Neural progenitor cell (in vitro differentiated cells): ENCODE data around the gene ADTRP. TPM values are rescaled to one million over a fixed set of nuclear protein-coding genes. Genes with fewer than 3 reads are reported as not detected.

ENCODE experiments used
- DNase-seq: peaks from one replicate; pipeline ENCODE4 v3.0.0-alpha.2; 2016; ENCODE audit warnings: low spot score
- H2AFZ ChIP-seq: fragments of 200-600 bp; sonication (generic); replicated peaks from 2 replicates; pipeline ENCODE4 v1.6.1; 2016; ENCODE audit warnings: antibody characterized with exemption
- H3F3A ChIP-seq: fragments of 200-600 bp; sonication (generic); 2 replicates; pipeline ENCODE4 v1.6.1; 2016; ENCODE audit warnings: antibody characterized with exemption, low read depth
- H3K27ac ChIP-seq: fragments of 200-600 bp; sonication (generic); 2 replicates; pipeline ENCODE4 v1.5.1; 2016; ENCODE audit warnings: mild to moderate bottlenecking
- H3K27me3 ChIP-seq: fragments of 200-600 bp; sonication (generic); 2 replicates; pipeline ENCODE4 v1.6.1; 2016; ENCODE audit warnings: mild to moderate bottlenecking, moderate library complexity
- H3K36me3 ChIP-seq: fragments of 200-600 bp; sonication (generic); 2 replicates; pipeline ENCODE4 v1.5.1; 2016
- H3K4me1 ChIP-seq: fragments of 200-600 bp; sonication (generic); 2 replicates; pipeline ENCODE4 v1.6.1; 2016; ENCODE audit warnings: mixed run types
- H3K4me2 ChIP-seq: fragments of 200-600 bp; sonication (generic); 2 replicates; pipeline ENCODE4 v1.6.1; 2016
- H3K4me3 ChIP-seq: fragments of 200-600 bp; sonication (generic); 2 replicates; pipeline ENCODE4 v1.5.1; 2016
- H3K79me2 ChIP-seq: fragments of 200-600 bp; sonication (generic); 2 replicates; pipeline ENCODE4 v1.6.1; 2016; ENCODE audit warnings: low read depth
- H3K9ac ChIP-seq: fragments of 200-600 bp; sonication (generic); 2 replicates; pipeline ENCODE4 v1.6.1; 2016
- H3K9me3 ChIP-seq: fragments of 200-600 bp; sonication (generic); 2 replicates; pipeline ENCODE4 v1.5.1; 2016; ENCODE audit warnings: low read depth
- H4K20me1 ChIP-seq: fragments of 200-600 bp; sonication (generic); 2 replicates; pipeline ENCODE4 v1.6.1; 2016; ENCODE audit warnings: low read depth
- H3K27ac Mint-ChIP-seq: 3 replicates; pipeline ENCODE4 v1.8.0; 2021; ENCODE audit warnings: mixed read lengths
- H3K27me3 Mint-ChIP-seq: 2 replicates; pipeline ENCODE4 v1.8.0; 2022; ENCODE audit warnings: low read depth, mild to moderate bottlenecking, inconsistent platforms, moderate library complexity, mixed read lengths; ENCODE audit not compliant: insufficient read depth
- H3K36me3 Mint-ChIP-seq: 3 replicates; pipeline ENCODE4 v1.8.0; 2021; ENCODE audit warnings: mixed read lengths
- H3K4me1 Mint-ChIP-seq: 3 replicates; pipeline ENCODE4 v1.8.0; 2021; ENCODE audit warnings: mixed read lengths
- H3K4me3 Mint-ChIP-seq: 3 replicates; pipeline ENCODE4 v1.8.0; 2021; ENCODE audit warnings: mild to moderate bottlenecking, moderate library complexity, mixed read lengths
- H3K9me3 Mint-ChIP-seq: 3 replicates; pipeline ENCODE4 v1.8.0; 2020; ENCODE audit warnings: mixed read lengths
- CTCF ChIP-seq: fragments of 200-600 bp; sonication (generic); IDR thresholded peaks from 2 replicates; pipeline ENCODE4 v1.5.1; 2017; ENCODE audit warnings: antibody characterized with exemption, mild to moderate bottlenecking
- EZH2 ChIP-seq: fragments of 200-600 bp; sonication (generic); IDR thresholded peaks from 2 replicates; pipeline ENCODE4 v1.6.1; 2017; ENCODE audit warnings: antibody characterized with exemption, mild to moderate bottlenecking, moderate library complexity
- EZH2phosphoT487 ChIP-seq: fragments of 200-600 bp; sonication (generic); IDR thresholded peaks from 2 replicates; pipeline ENCODE4 v1.6.1; 2017; ENCODE audit warnings: antibody characterized with exemption
- total RNA-seq: library from RNA; depleted of rRNA; stranded (reverse); fragments of >200 nt; gene quantifications from 2 replicates; pipeline ENCODE4 v1.2.3, GENCODE V29; 2015; ENCODE audit warnings: low replicate concordance

Gene ADTRP
- total RNA-seq, 1 donor from 2014 or later = not detected

- Histone ChIP-seq H3K27ac (no peak overlapping the region), H3K27me3 (no peaks in the 10 kb centered on the region), H3K9ac (no peak overlapping the region), H4K20me1 (no peaks in the 10 kb centered on the region), H2AFZ (no peak overlapping the region), H3K36me3 (no peaks in the 10 kb centered on the region), H3K4me2 (no peak overlapping the region), H3F3A (no peaks in the 10 kb centered on the region), H3K4me3 (no peak overlapping the region), H3K4me1 (peaks cover 9% of the 10 kb centered on the region), H3K9me3 (no peaks in the 10 kb centered on the region), H3K79me2 (no peaks in the 10 kb centered on the region)
- peaks cover 28% of the 10 kb centered on the region for H3K4me1 Mint-ChIP-seq
- H3K36me3 Mint-ChIP-seq = no peaks in the 10 kb centered on the region
- no peak overlapping the region for H3K27ac Mint-ChIP-seq
- no peak for TF ChIP-seq CTCF
- H3K27me3 Mint-ChIP-seq = peaks cover 3% of the 10 kb centered on the region
- no peak for DNase-seq
- H3K9me3 Mint-ChIP-seq = peaks cover 11% of the 10 kb centered on the region
- H3K4me3 Mint-ChIP-seq = no peak overlapping the region
Observed at GRCh38 chr6:11752360-11752759, 26.2 kb downstream of the ADTRP start.

- Histone ChIP-seq H3K27me3 (no peaks in the 10 kb centered on the region), H3K4me2 (no peak overlapping the region), H3K9me3 (no peaks in the 10 kb centered on the region), H4K20me1 (no peaks in the 10 kb centered on the region), H3K4me1 (peaks cover 9% of the 10 kb centered on the region), H3K4me3 (no peak overlapping the region), H3F3A (no peaks in the 10 kb centered on the region), H3K9ac (no peak overlapping the region), H3K27ac (no peak overlapping the region), H3K36me3 (no peaks in the 10 kb centered on the region), H2AFZ (no peak overlapping the region), H3K79me2 (no peaks in the 10 kb centered on the region)
- no peak for DNase-seq
- Mint-ChIP-seq H3K4me3 (no peak overlapping the region), H3K9me3 (peaks cover 2% of the 10 kb centered on the region), H3K36me3 (no peaks in the 10 kb centered on the region), H3K4me1 (peaks cover 28% of the 10 kb centered on the region), H3K27me3 (peaks cover 3% of the 10 kb centered on the region), H3K27ac (no peak overlapping the region)
- TF ChIP-seq EZH2phosphoT487 (no peak), EZH2 (no peak), CTCF (no peak)
Observed at GRCh38 chr6:11750682-11751081, 27.9 kb downstream of the ADTRP start.

GRCh38 chr6:11748591-11749210 lies 29.9 kb downstream of the ADTRP start:
- no peaks in the 10 kb centered on the region for H3K27me3 Mint-ChIP-seq
- H3K36me3 Mint-ChIP-seq = no peaks in the 10 kb centered on the region
- H2AFZ ChIP-seq = no peak overlapping the region
- H3K9me3 ChIP-seq = no peaks in the 10 kb centered on the region
- H3K36me3 ChIP-seq = no peaks in the 10 kb centered on the region
- no peak overlapping the region for H3K27ac ChIP-seq
- no peaks in the 10 kb centered on the region for H3F3A ChIP-seq
- H3K4me3 ChIP-seq = no peak overlapping the region
- no peak overlapping the region for H3K27ac Mint-ChIP-seq
- DNase-seq = no peak
- no peak overlapping the region for H3K9ac ChIP-seq
- peaks cover 5% of the 10 kb centered on the region for H3K9me3 Mint-ChIP-seq
- peaks cover 26% of the 10 kb centered on the region for H3K4me1 Mint-ChIP-seq
- no peaks in the 10 kb centered on the region for H3K27me3 ChIP-seq
- no peak overlapping the region for H3K4me2 ChIP-seq
- H4K20me1 ChIP-seq = no peaks in the 10 kb centered on the region
- peaks cover 9% of the 10 kb centered on the region for H3K4me1 ChIP-seq
- no peaks in the 10 kb centered on the region for H3K79me2 ChIP-seq
- H3K4me3 Mint-ChIP-seq = no peak overlapping the region
- TF ChIP-seq EZH2phosphoT487 (no peak), EZH2 (no peak), CTCF (no peak)
